Limb (tissue), 2 donors: ENCODE data around the gene ZNF469.
"Not testable (repeated sequence)": the region's sequence is repeated elsewhere in the genome, so short reads cannot be mapped to it uniquely, and the experiment has no call there.

ENCODE experiments used
- DNase-seq, 2 donors: peaks; one replicate each; pipeline ENCODE4 v3.0.0-alpha.2; 2016; ENCODE audit errors: extremely low spot score in 2 of 2

ZNF469 gene

DNA sequence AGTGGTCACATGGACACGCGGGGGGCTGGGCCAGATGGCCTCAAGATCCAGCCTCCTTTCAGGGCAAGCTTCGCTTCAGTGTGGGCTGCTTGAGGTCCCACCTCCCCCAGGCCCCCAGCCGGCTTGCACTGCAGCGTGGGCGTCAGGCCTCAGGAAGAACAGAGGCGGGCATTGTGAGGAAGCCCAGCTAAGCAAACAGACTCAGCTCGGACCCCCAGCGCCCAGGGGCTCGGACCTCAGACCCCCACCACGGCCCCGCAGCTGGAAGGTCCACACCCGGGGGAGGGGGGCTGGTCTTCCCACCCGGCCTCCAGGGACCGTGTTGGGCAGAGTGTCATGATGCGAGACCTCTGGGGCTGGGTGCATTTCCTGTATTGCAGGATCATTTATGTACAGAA, 24.7 kb upstream of the ZNF469 start:
- no peak for DNase-seq

DNA sequence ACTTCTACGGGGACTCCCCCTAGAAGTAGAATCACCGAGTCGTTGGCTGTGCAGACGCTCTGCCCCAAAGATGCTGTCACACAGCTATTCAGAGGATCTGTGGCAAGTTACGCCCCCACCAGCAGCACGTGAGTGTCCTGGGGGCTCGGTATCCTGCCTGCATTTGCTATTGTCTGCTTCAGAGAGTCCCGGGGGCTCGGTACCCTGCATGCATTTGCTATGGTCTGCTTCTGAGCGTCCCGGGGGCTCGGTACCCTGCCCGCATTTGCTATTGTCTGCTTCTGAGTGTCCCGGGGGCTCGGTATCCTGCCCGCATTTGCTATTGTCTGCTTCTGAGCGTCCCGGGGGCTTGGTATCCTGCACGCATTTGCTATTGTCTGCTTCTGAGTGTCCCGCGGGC, 23.8 kb upstream of the ZNF469 start:
- no peak for DNase-seq

DNA sequence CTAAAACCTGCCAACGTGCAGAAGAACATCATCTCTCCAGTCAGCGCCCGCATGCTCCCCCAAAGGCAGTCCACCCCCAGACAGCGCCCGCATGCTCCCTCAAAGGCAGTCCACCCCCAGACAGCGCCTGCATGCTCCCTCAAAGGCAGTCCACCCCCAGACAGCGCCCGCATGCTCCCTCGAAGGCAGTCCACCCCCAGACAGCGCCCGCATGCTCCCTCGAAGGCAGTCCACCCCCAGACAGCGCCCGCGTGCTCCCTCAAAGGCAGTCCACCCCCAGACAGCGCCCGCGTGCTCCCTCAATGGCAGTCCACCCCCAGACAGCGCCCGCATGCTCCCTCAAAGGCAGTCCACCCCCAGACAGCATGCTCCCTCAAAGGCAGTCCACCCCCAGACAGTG, 22.4 kb upstream of the ZNF469 start:
- not testable (repeated sequence) for DNase-seq

DNA sequence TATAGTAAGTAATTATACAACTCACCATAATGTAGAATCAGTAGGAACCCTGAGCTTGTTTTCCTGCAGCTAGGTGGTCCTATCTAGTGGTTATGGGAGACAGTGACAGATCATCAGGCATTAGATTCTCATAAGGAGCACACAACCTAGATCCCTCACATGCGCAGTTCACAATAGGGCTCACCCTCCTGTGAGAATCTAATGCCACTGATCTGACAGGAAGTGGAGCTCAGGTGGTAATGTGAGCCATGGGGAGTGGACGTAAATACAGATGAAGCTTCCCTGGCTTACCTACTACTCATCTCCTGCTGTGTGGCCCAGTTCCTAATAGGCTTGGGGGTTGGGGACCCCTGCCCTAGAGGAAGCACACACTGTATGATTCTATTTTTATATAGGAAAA, 21.8 kb upstream of the ZNF469 start:
- DNase-seq: no peak

DNA sequence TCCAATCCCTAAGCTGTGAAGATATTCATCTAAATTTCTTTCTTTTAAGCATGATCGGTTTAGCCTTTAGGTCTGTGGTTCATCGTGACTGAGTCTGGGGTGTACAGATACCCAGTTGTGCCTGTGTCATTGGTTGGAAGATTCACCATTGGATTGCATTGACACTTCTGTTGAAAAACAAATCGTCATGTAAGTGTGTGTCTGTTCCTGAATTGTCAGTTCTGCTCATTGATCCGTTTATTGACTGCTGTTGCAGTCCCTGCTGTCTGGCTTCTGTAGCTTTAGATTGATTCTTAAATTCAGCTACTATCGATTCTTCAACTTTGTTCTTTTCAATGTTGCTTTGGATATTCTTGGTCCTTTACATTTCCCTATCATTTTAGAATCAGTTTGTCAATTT, 21.0 kb upstream of the ZNF469 start:
- DNase-seq: no peak

DNA sequence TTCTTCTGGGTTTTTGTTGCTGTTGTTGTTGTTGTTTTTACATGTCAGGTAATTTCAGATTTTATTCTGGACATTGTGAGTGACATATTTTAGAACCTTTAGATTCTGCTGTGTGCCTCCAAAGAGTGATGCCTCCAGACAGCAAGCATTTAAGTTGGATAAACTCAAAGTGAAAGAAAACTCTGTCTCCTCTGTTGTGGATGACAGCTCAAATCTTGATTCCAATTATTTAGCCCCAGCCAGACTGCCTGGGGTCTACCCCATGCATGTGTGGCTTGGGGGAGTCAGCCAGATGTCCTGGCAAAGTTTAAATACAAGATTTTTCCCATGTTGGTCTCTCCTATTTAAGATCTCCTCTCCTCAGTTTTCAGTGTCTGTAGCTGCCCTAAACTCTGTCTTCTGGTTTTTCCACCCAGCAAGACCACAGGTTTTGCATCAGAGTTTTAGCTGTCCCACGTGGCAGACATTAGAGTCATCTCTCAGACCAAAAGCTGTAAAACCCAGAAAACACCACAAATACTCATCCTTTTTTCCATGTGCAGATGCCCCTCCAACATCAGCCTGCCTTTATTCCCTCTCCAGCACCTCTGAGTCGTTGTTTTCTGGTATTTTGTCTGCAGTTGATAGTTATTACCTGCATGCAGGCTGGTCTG, 19.4 kb upstream of the ZNF469 start:
- no peak for DNase-seq

DNA sequence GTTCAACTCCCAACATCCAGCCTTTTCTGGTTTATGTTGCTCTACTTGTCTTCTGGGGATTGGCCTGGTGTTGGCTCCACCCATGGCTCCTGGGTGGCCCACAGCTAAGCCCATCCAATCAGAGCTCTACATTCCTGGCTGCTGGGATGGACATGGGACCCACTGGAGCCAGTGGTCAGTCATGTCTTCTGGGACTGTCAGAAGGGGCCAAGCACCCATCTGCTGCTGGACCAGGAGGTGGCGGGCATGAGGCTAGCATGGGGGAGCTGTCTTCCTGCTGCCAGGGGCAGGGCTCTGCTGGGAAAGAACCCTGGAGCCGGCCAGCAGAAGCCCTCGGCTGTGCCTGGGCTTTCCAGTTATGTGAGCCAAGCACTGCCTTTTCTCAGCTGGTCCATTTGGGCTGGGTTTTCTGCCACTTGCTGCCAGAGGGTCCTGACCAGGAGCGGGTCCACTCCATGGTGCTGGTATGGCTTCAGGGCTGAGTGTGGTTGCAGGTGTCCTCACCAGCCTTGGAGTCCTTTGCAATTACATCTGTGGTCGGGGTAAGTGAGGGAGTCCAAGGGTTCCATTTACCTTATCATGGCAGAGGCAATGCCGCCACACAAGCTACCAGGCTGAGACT, 17.4 kb upstream of the ZNF469 start:
- DNase-seq: no peak

DNA sequence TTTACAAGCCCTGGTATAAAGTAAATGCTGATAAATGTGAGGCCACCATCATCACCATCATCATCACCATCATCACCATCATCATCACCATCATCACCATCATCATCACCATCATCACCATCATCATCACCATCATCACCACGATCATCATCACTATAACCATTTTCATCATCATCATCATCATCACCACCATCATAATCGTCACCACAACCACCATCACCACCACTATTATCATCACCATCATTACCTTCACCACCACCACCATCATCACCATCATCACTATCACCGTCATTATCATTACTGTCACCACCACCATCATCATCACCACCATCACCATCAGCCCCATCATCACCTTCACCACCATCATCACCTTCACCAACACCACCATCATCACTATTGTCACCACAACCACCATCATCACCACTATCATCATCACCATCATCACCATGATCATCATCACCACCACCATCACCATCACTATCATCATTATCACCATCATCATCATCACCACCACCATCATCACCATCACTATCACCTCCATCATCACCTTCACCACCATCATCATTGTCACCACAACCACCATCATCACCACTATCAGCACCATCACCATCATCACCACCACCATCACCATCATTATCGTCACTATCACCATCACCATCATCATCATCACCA, 16.6 kb upstream of the ZNF469 start:
- no peak for DNase-seq

DNA sequence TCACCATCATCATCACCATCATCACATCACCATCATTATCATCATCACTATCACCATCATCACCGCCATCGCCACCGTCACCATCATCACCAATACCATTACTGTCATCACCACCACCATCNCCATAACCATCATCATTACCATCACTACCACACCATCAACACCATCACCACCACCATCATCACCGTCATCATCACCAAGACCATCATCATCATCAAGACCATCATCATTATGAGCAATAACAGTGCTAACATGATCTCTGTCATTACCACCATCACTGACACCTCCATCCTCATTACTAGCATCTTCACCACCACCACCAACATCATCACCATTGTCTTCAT, 16.1 kb upstream of the ZNF469 start:
- no peak for DNase-seq

DNA sequence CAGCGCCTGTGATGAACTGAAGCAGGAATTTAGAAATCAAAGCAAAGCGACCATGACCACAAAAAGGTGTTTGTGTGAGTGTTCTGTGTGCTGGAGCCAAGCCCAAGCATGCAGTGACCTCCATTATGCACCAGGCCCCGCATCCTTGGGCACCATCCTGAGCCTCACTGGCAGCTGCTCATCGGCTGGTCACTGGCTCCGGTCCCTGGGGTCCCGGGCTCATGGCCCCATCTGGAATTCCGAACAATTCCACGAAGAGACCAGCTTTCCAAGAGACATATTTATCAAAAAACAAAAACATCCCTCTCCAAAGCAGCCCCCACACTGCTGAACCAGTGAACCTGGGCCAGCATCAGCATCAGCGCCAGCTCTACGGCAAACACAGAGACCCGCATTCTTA, 15.2 kb upstream of the ZNF469 start:
- no peak for DNase-seq

DNA sequence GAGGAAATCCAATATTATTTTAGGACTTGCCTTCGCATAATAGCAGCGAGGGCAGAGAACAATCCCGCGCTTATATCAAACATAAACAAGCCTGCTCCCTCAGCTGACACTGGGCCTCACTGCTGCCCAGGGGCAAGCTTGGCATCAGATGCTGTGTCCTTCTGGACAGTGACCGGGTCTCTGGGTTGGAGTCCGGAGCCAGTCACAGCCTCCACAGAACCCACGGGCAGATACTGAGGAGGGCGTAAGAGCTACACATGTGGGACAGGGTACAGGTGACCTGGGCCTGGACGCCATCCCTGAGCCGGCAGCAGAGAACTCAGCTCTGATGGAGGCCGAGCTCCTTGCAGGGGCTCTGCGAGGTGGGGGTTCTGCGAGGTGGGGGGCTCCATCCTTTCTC, 14.7 kb upstream of the ZNF469 start:
- DNase-seq: no peak

DNA sequence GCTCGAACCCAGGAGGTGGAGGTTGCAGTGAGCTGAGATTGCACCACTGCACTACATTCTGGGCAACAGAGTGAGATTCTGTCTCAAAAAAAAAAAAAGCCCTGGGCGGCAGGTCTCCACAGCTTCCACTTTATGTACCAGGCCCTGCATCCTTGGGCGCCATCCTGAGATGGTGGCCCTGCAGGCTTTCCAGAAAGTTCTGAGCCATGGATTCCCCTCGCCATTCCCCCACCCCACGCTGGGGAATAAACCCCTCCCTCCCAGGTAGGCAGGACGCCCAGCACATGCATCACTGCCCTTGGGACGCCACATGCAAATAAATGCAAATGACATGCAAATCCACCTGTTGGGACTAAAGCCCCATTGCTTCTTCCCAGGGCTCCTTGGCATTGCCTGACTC, 13.8 kb upstream of the ZNF469 start:
- DNase-seq: no peak

DNA sequence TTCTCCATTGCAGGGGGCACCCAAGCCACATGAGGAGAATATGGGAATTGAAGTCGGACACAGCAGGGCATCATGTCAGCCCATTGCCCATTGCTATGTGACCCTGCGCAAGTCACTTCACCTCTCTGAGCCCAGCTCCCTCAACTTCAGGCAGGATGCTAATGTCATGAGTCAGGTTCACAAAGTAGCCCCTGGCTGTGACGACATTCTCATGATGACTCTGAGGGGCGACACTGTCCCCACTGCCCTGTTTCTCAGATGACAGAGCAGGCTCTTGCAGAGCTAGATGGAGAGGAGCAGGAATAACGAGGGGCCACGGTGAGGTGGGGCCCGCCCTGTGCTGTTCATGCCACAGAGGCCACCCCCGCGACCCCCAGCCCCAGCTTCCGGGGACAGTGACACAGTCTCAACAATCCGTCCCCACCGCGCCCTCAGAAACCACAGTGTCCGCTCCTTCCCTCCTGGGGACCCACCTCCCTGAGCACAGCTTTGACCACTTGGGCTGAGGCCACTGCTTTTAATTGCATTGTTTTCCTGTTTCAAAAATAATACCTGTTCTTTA, 13.2 kb upstream of the ZNF469 start:
- DNase-seq: no peak

DNA sequence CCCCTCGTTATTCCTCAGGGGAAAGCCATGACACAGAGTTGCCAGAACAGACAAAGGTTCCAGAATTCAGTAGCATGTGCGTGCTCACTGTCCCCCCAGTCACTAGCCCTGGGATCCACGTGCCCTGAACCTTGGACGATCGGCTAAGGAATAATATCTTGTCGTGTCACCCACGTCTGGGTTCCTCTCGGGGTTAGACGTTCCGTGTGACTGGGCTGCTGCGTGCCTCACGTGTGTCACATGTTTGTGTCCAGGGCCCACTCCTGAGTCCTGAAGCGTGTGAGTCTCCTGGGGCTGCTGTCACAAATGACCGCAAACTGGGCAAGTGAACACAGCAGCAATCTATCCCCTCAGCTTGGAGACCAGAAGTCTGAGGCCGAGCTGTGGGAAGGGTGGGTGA, 12.4 kb upstream of the ZNF469 start:
- no peak for DNase-seq

DNA sequence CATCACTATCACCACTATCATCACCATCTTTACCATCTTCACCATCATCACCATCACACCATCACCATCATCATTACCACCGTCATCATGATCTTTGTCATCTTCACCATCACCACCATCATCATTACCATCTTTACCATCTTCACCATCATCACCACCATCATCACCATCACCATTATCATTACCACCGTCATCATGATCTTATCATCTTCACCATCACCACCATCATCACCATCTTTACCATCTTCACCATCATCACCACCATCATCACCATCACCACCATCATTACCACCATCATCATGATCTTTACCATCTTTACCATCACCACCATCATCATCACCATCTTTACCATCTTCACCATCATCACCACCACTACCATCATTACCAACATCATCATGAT, 10.2 kb upstream of the ZNF469 start:
- no peak for DNase-seq

DNA sequence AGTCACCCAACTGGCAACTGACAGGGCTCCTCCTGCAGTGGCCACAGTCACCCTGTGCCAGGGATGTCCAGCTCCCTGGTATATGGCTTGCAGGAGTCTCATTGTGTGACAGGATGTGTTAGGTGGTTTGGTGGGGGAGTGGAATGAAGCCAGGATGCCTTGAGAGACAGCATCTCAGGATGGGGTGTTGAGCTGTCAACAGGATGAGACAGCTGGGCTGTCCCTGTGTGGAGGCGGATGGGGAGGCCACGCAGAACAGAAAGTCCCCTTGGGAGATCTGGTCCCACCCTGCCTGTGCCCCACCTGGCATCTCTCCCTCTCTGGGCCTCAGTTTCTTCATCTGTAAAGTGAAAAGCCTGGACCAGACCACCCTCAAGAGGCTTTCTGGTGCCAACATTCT, 9.5 kb upstream of the ZNF469 start:
- no peak for DNase-seq

DNA sequence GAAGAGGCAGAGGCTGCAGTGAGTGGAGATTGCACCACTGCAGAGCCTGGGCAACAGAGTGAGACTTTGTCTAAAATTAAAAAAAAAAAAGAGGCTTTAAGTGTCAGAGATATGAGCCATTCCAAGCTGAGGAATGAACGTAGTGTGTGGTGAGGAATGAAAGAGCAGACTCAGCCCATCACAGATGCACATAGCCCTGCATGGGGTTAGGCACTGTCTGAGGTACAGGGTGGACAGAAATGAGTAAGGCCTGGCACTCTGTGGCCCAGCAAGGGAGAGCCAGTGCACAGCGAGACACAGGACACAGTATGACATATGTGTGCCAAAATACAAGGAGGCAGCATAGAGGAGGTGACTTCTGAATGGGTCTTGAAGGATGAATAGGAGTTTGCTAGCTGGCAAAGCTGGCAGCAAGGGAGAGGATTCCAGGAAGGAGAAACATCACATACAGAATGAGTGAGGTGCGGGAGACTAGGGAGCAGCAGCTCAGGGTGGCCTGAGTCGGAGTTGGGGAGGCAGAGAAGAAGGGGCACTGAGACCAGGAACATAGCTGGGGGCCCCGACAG, 8.7 kb upstream of the ZNF469 start:
- no peak for DNase-seq

DNA sequence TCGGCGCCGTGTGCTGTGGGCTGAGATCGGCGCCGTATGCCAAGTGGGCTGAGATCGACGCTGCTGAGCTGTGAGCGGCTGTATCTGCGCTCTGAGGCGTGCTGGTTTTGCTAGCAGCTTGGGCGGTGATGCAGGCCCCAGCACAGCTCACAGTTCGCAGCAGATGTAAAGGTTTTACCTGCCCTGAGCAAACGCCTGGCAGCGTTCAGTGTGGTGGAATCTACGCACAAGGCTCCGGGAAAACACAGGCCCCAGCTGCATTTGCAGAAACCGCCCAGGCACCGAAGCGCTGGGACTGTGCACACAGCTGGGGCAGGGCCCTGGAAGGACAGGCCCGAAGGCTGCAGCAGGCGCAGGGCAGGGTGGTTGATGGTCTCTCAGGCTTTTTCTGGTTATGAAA, 8.0 kb upstream of the ZNF469 start:
- no peak for DNase-seq

DNA sequence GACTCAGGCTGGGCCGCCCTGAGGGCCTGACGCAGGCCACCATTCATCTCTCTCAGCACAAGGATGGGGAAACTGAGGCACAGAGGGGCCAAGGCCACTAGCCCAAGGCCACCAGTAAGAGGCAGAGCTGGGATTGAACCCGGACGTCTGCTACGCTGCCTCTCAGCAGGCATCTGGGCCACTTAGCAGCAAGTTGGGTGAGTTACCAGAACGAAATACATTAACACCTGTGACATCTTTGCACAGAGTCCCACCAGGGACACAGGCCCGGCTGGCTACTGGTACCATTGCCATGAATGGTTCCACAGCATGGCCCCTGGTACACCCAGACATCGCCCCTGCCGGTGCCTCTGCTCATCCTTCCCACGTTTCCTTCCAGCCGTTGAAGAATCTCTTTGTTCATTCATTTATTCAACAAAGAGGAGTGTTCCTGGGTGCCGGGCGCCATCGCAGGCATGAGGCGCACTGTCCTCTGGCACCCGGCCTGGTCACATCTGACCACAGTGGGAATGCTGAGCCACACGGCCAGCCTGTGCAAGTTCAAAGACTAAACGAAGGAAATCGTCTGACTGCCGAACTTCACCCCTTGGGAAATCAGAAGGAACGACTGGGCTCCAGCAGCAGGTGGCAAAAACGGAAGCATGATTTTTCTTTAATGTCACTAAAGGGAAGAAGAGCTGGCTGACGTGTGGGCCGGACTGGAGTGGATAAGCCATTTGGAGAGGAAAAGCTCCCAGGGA, 7.4 kb upstream of the ZNF469 start:
- DNase-seq: no peak

DNA sequence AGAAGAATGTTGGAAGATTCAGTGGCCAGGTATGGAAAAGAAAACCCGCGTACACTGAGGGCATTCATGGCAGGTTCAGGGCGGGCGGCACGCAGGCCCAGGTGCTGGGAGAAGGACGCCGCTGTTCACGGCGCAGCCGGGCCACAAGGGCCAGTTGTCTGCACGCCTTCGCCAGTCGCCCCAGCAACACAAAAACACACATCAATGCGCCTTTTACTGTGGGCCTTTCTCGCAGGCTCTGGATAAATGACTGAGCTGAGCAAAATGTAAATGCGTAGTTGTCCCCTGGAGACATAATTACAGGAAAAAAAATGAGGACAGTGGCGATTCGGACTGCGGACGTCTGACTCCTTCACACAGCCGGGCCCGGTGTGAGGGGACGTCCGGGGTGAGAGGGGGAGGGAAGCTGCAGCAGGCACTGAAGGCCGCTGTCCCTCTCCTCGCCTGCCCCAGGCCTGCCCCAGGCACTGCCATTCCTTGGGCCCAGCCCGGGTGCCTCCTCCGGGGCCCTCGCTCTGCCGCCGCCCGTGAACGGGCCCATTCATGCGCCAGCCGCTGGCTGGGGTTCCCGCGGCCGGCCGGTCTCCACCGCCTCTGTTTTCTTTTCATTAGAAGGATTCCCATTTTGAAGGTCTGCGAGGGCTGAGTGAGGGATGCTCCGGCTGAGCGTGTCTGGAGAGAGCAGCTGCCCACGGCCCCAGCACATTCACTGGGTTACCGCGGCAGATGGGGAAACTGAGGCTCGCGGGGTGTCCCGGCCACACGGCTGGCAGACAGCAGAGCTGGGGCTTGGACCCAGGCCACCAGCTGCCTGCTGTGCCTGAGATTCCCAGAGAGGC, 6.5 kb upstream of the ZNF469 start:
- DNase-seq: peak in 1 of 2 donors; percentile 67
